Measurements from ENCODE around the gene FAM222B.

DNA sequence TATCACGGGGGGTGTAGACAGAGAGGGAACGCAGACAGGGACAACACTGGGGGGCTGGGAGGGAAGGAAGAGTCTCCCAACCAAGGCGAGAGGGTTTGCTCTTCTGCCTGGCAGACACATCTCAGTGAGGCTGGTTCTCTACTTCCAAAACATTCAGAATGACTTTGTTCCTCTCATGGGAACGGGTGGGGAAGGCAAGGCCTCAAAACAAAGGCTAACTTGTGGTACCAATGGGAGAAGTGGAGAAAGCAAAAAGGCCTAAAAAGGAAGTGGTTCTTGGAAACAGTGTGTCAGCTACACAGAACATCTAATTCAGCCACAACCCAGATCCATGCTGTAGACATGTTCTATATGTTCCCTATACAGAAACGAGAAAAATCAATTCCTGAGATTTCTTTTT, 47.4 kb upstream of the FAM222B start:
- TF ChIP-seq, protein P1, sequence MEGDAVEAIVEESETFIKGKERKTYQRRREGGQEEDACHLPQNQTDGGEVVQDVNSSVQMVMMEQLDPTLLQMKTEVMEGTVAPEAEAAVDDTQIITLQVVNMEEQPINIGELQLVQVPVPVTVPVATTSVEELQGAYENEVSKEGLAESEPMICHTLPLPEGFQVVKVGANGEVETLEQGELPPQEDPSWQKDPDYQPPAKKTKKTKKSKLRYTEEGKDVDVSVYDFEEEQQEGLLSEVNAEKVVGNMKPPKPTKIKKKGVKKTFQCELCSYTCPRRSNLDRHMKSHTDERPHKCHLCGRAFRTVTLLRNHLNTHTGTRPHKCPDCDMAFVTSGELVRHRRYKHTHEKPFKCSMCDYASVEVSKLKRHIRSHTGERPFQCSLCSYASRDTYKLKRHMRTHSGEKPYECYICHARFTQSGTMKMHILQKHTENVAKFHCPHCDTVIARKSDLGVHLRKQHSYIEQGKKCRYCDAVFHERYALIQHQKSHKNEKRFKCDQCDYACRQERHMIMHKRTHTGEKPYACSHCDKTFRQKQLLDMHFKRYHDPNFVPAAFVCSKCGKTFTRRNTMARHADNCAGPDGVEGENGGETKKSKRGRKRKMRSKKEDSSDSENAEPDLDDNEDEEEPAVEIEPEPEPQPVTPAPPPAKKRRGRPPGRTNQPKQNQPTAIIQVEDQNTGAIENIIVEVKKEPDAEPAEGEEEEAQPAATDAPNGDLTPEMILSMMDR (IDR thresholded peaks at IDR 0.05): no peak
- no peak for TF ChIP-seq EZH2 (IDR thresholded peaks at IDR 0.05; ENCODE audit: borderline replicate concordance, insufficient read depth, low read depth, low read length, poor library complexity, severe bottlenecking)
